ENCODE data around the gene CCN5. TPM values are rescaled to one million over a fixed set of nuclear protein-coding genes. Genes with fewer than 3 reads are reported as not detected.
A peak's percentile ranks its signal among the peaks of the same experiment; 100 is the strongest.

The CCN5 gene
- total and polyA plus RNA-seq, 7 experiments from 2014 or later = not detected

- Histone ChIP-seq H3K9me3 (ENCODE audit: control insufficient read depth in 2 of 3, low read length in 3 of 3) (no peaks in the 10 kb centered on the region), H3K36me3 (ENCODE audit: control insufficient read depth in 2 of 3, insufficient read depth in 3 of 3, low read length in 3 of 3) (no peaks in the 10 kb centered on the region), H3K27ac (ENCODE audit: low read depth, low read length) (no peak overlapping the region), H3K27me3 (ENCODE audit: control insufficient read depth in 2 of 2, insufficient read depth in 2 of 2, low read length in 2 of 2) (peaks cover 0 to 4% of the 10 kb centered on the region in 2 donors), H3K4me3 (ENCODE audit: low read length) (no peak overlapping the region), H3K4me1 (ENCODE audit: control insufficient read depth in 2 of 2, insufficient read depth in 2 of 2, low read length in 2 of 2) (peaks cover 0 to 6% of the 10 kb centered on the region in 2 donors)
- POLR2A ChIA-PET = interaction anchor here (0.6 kb wide), 1 partner anchor 534 kb away, joined by 3 read pairs; no protein-coding TSS in a partner anchor
- peaks cover 0 to 3% (median 0%) of the 10 kb centered on the region in 11 donors for H3K9me3 Mint-ChIP-seq
- CTCF ChIA-PET = interaction anchor here (0.6 to 2.7 kb wide), 5 partner anchors 11 to 348 kb away, joined by 3 to 10 read pairs (median 3); no protein-coding TSS in a partner anchor
- ATAC-seq = no peak
- DNase-seq = no peak
- H3K36me3 Mint-ChIP-seq = no peaks in the 10 kb centered on the region
- peak overlapping the region in 1 of 10 donors; percentile 79 for H3K4me3 Mint-ChIP-seq
- H3K4me1 Mint-ChIP-seq = peaks cover 9 to 18% (median 16%) of the 10 kb centered on the region in 7 donors
- intact Hi-C loops (cut with micrococcal nuclease) = loop anchor here in 1 of 2 donors (5.0 kb wide), 2 partner anchors 61 to 544 kb away; no protein-coding TSS in a partner anchor
- no peak overlapping the region for H3K27ac Mint-ChIP-seq
- H3K27me3 Mint-ChIP-seq = peaks cover 10 to 41% (median 31%) of the 10 kb centered on the region in 5 donors
Observed at GRCh38 chr20:44748005-44748370, 32.8 kb downstream of the CCN5 start.

DNA sequence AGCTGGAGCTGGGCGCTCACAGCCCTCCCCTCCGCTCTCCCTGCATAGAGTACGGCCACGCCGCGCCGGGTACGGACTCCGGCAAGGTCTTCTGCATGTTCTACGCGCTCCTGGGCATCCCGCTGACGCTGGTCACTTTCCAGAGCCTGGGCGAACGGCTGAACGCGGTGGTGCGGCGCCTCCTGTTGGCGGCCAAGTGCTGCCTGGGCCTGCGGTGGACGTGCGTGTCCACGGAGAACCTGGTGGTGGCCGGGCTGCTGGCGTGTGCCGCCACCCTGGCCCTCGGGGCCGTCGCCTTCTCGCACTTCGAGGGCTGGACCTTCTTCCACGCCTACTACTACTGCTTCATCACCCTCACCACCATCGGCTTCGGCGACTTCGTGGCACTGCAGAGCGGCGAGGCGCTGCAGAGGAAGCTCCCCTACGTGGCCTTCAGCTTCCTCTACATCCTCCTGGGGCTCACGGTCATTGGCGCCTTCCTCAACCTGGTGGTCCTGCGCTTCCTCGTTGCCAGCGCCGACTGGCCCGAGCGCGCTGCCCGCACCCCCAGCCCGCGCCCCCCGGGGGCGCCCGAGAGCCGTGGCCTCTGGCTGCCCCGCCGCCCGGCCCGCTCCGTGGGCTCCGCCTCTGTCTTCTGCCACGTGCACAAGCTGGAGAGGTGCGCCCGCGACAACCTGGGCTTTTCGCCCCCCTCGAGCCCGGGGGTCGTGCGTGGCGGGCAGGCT lies 35.1 kb downstream of the CCN5 start:
- DNase-seq (peak in 1 of 9 donors; percentile 22), ATAC-seq (peak; percentile 40)
- Mint-ChIP-seq H3K9me3 (peaks cover 0 to 2% (median 0%) of the 10 kb centered on the region in 11 donors), H3K4me1 (peaks cover 7 to 13% (median 11%) of the 10 kb centered on the region in 7 donors), H3K36me3 (no peaks in the 10 kb centered on the region), H3K27me3 (peaks cover 10 to 33% (median 19%) of the 10 kb centered on the region in 5 donors), H3K4me3 (peak overlapping the region in 1 of 10 donors; percentile 41), H3K27ac (no peak overlapping the region)
- Histone ChIP-seq H3K4me3 (ENCODE audit: low read length) (no peak overlapping the region), H3K36me3 (ENCODE audit: control insufficient read depth in 2 of 3, insufficient read depth in 3 of 3, low read length in 3 of 3) (no peaks in the 10 kb centered on the region), H3K9me3 (ENCODE audit: control insufficient read depth in 2 of 3, low read length in 3 of 3) (no peaks in the 10 kb centered on the region), H3K4me1 (ENCODE audit: control insufficient read depth in 2 of 2, insufficient read depth in 2 of 2, low read length in 2 of 2) (peaks cover 0 to 6% of the 10 kb centered on the region in 2 donors), H3K27ac (ENCODE audit: low read depth, low read length) (no peak overlapping the region), H3K27me3 (ENCODE audit: control insufficient read depth in 2 of 2, insufficient read depth in 2 of 2, low read length in 2 of 2) (peaks cover 0 to 4% of the 10 kb centered on the region in 2 donors)
- ChIA-PET CTCF (no interaction called here), POLR2A (no interaction called here)
- intact Hi-C loops (cut with micrococcal nuclease) = no loop called here

DNA sequence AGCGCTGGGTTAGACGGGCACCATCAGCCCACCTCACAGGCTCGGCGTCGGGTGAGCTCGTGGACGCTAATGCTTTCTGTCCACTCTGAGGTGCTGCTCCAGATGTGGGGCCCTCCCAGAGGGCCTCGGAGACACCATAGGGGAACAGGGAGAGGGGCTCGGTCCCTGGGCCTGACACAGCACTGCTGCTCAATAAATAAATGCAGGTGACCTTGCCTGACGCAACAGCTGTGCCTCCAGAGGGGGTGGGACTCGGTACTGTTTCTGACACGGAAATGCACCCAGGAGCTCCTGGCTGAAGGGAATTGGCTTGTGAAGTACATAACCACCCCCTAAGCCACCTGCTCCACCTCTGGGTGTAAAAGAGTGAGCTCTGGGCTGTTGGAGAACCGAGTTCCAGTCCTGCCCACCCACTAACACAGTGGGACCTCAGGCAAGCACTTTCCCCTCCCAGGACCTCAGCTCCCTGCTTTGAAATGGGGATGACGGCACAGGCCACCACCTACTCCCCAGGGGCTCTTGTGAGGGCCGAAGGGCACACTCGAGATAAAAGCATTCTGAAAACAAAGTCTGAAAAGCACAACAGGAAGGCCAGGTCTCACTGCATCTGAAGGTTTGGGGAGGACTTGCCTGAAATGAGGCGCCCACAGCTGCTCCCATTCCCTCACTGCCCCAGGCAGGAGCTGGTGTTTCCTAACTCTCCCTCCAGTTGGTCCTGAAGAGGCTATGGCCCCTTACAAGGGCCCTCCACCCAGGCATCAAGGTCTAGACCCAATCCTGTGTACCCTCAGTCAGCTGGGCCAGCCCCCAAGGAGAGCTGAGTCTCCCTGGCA lies 37.1 kb downstream of the CCN5 start:
- no peak for ATAC-seq
- no peak overlapping the region for H3K4me3 ChIP-seq (ENCODE audit: low read length)
- intact Hi-C loops (cut with micrococcal nuclease) = no loop called here
- Mint-ChIP-seq H3K27me3 (peaks cover 8 to 24% (median 11%) of the 10 kb centered on the region in 5 donors), H3K9me3 (peaks cover 0 to 1% (median 0%) of the 10 kb centered on the region in 11 donors), H3K4me3 (no peak overlapping the region), H3K27ac (no peak overlapping the region), H3K36me3 (no peaks in the 10 kb centered on the region), H3K4me1 (peaks cover 2 to 5% (median 3%) of the 10 kb centered on the region in 7 donors)
- no peaks in the 10 kb centered on the region for H3K36me3 ChIP-seq (ENCODE audit: control insufficient read depth in 2 of 3, insufficient read depth in 3 of 3, low read length in 3 of 3)
- DNase-seq = no peak
- H3K9me3 ChIP-seq (ENCODE audit: control insufficient read depth in 2 of 3, low read length in 3 of 3) = no peaks in the 10 kb centered on the region
- no peaks in the 10 kb centered on the region for H3K4me1 ChIP-seq (ENCODE audit: control insufficient read depth in 2 of 2, insufficient read depth in 2 of 2, low read length in 2 of 2)
- no peak overlapping the region for H3K27ac ChIP-seq (ENCODE audit: low read depth, low read length)
- POLR2A ChIA-PET = no interaction called here
- CTCF ChIA-PET = interaction anchor here (0.6 to 1.0 kb wide), 3 partner anchors 10 to 371 kb away, joined by 3 to 5 read pairs (median 3); no protein-coding TSS in a partner anchor
- H3K27me3 ChIP-seq (ENCODE audit: control insufficient read depth in 2 of 2, insufficient read depth in 2 of 2, low read length in 2 of 2) = no peaks in the 10 kb centered on the region

DNA sequence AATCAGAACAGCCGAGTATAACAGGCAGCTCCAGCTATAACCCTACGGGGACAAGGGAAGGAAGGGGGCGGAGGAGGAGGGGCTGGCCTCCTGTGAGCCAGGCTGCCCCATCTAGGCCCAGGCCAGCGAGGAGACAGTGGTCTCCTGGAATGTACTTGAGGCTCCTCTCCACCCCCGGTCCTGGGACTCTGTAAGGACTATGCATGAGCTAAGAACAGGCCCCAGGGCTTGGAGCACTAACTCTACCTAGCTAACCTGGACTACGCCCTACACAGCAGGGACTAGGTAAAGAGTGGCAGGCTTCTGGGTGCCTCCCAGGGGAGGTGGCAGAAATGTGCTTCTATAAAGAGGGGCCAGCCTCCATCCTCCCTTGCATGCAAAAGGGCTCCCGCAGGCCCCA lies 39.4 kb downstream of the CCN5 start:
- no peaks in the 10 kb centered on the region for H3K9me3 Mint-ChIP-seq
- no peaks in the 10 kb centered on the region for H3K9me3 ChIP-seq (ENCODE audit: control insufficient read depth in 2 of 3, low read length in 3 of 3)
- POLR2A ChIA-PET = interaction anchor here (0.6 kb wide), 1 partner anchor 314 kb away, joined by 4 read pairs; no protein-coding TSS in a partner anchor
- peaks cover 0 to 2% (median 0%) of the 10 kb centered on the region in 7 donors for H3K4me1 Mint-ChIP-seq
- H3K27me3 ChIP-seq (ENCODE audit: control insufficient read depth in 2 of 2, insufficient read depth in 2 of 2, low read length in 2 of 2) = no peaks in the 10 kb centered on the region
- H3K36me3 ChIP-seq (ENCODE audit: control insufficient read depth in 2 of 3, insufficient read depth in 3 of 3, low read length in 3 of 3) = no peaks in the 10 kb centered on the region
- ATAC-seq (no peak), DNase-seq (no peak)
- no peak overlapping the region for H3K27ac Mint-ChIP-seq
- H3K4me1 ChIP-seq (ENCODE audit: control insufficient read depth in 2 of 2, insufficient read depth in 2 of 2, low read length in 2 of 2) = no peaks in the 10 kb centered on the region
- H3K27ac ChIP-seq (ENCODE audit: low read depth, low read length) = no peak overlapping the region
- no peak overlapping the region for H3K4me3 Mint-ChIP-seq
- CTCF ChIA-PET = no interaction called here
- intact Hi-C loops (cut with micrococcal nuclease) = no loop called here
- peaks cover 0 to 11% (median 3%) of the 10 kb centered on the region in 5 donors for H3K27me3 Mint-ChIP-seq
- H3K4me3 ChIP-seq (ENCODE audit: low read length) = no peak overlapping the region
- H3K36me3 Mint-ChIP-seq = no peaks in the 10 kb centered on the region

- no peaks in the 10 kb centered on the region for H3K9me3 Mint-ChIP-seq
- POLR2A ChIA-PET = no interaction called here
- no peak for ATAC-seq
- H3K36me3 Mint-ChIP-seq = no peaks in the 10 kb centered on the region
- H3K4me3 Mint-ChIP-seq = no peak overlapping the region
- H3K27ac Mint-ChIP-seq = no peak overlapping the region
- Histone ChIP-seq H3K4me1 (ENCODE audit: control insufficient read depth in 2 of 2, insufficient read depth in 2 of 2, low read length in 2 of 2) (no peaks in the 10 kb centered on the region), H3K27ac (ENCODE audit: low read depth, low read length) (no peak overlapping the region), H3K27me3 (ENCODE audit: control insufficient read depth in 2 of 2, insufficient read depth in 2 of 2, low read length in 2 of 2) (no peaks in the 10 kb centered on the region), H3K9me3 (ENCODE audit: control insufficient read depth in 2 of 3, low read length in 3 of 3) (no peaks in the 10 kb centered on the region), H3K4me3 (ENCODE audit: low read length) (no peak overlapping the region), H3K36me3 (ENCODE audit: control insufficient read depth in 2 of 3, insufficient read depth in 3 of 3, low read length in 3 of 3) (no peaks in the 10 kb centered on the region)
- peaks cover 0 to 2% (median 0%) of the 10 kb centered on the region in 7 donors for H3K4me1 Mint-ChIP-seq
- CTCF ChIA-PET = no interaction called here
- no peak for DNase-seq
- H3K27me3 Mint-ChIP-seq = peaks cover 0 to 9% (median 4%) of the 10 kb centered on the region in 5 donors
- intact Hi-C loops (cut with micrococcal nuclease) = no loop called here
Observed at GRCh38 chr20:44756011-44756688, 41.0 kb downstream of the CCN5 start.

GRCh38 chr20:44756956-44757355 lies 41.8 kb downstream of the CCN5 start:
- no peak overlapping the region for H3K27ac Mint-ChIP-seq
- CTCF ChIA-PET = no interaction called here
- POLR2A ChIA-PET = no interaction called here

More at GRCh38 chr20:44756956-44757355, 41.8 kb downstream of the CCN5 start:
- Mint-ChIP-seq H3K9me3 (no peaks in the 10 kb centered on the region), H3K27me3 (peaks cover 0 to 9% (median 4%) of the 10 kb centered on the region in 5 donors), H3K36me3 (no peaks in the 10 kb centered on the region), H3K4me3 (no peak overlapping the region), H3K4me1 (peaks cover 0 to 2% (median 0%) of the 10 kb centered on the region in 7 donors)
- H3K4me1 ChIP-seq (ENCODE audit: control insufficient read depth in 2 of 2, insufficient read depth in 2 of 2, low read length in 2 of 2) = no peaks in the 10 kb centered on the region
- DNase-seq = no peak
- intact Hi-C loops (cut with micrococcal nuclease) = no loop called here
- ATAC-seq = no peak
- no peak overlapping the region for H3K4me3 ChIP-seq (ENCODE audit: low read length)
- no peaks in the 10 kb centered on the region for H3K27me3 ChIP-seq (ENCODE audit: control insufficient read depth in 2 of 2, insufficient read depth in 2 of 2, low read length in 2 of 2)
- H3K9me3 ChIP-seq (ENCODE audit: control insufficient read depth in 2 of 3, low read length in 3 of 3) = no peaks in the 10 kb centered on the region
- H3K36me3 ChIP-seq (ENCODE audit: control insufficient read depth in 2 of 3, insufficient read depth in 3 of 3, low read length in 3 of 3) = no peaks in the 10 kb centered on the region
- no peak overlapping the region for H3K27ac ChIP-seq (ENCODE audit: low read depth, low read length)
